Motor neuron (in vitro differentiated cells): ENCODE measurements around the gene DTHD1. TPM values are rescaled to one million over a fixed set of nuclear protein-coding genes. Genes with fewer than 3 reads are reported as not detected.

Experiments
- ATAC-seq, 8 experiments: fragments of 200-7000 bp; cut with Tn5 transposase; replicated peaks in 6 of 8; 2 replicates each; pipeline ENCODE4 v1.8.0; 2021; ENCODE audit warnings: mild to moderate bottlenecking in 8 of 8, moderate library complexity in 8 of 8
- H3K27ac ChIP-seq, 2 donors: fragments of 250-450 bp; sonication (Bioruptor Pico); 2 replicates each; pipeline ENCODE4 v1.9.0; 2021; ENCODE audit warnings: antibody characterized with exemption in 2 of 2, mild to moderate bottlenecking in 2 of 2, moderate library complexity in 1 of 2
- H3K4me1 ChIP-seq, 2 donors: fragments of 250-450 bp; sonication (Bioruptor Pico); replicated peaks in 1 of 2; 2 replicates each; pipeline ENCODE4 v1.6.1; 2021; ENCODE audit warnings: antibody characterized with exemption in 2 of 2, mild to moderate bottlenecking in 2 of 2, moderate library complexity in 1 of 2
- H3K4me3 ChIP-seq, 5 donors: fragments of 250-450 bp; sonication (Bioruptor Pico); 2 replicates each; pipeline ENCODE4 v1.9.0; 2021; ENCODE audit warnings: antibody characterized with exemption in 5 of 5, mild to moderate bottlenecking in 5 of 5, moderate library complexity in 4 of 5
- WGBS, 10 experiments: fragments of 450-650 bp; shearing (Covaris generic); methylation state at CpG; one replicate each; pipeline ENCODE4 v1.0.0; 2022; 5-methylcytosine and 5-hydroxymethylcytosine counted together
- in situ Hi-C, 9 experiments: fragments of 400-800 bp; cut with MboI; loops; one replicate each; pipeline ENCODE4 v1.15.0; 2021; ENCODE audit warnings: low sequenced_read_pairs in 9 of 9, low pct_unique_long_range_greater_than_20kb in 2 of 9; ENCODE audit not compliant: unreplicated experiment in 9 of 9
- total RNA-seq, 8 experiments: library from RNA; unstranded; fragments of 300-600 nt; gene quantifications; 2 replicates each; pipeline versions ENCODE4 v1.2.3 to v1.2.4, GENCODE V29; 2022

DTHD1 gene
- total RNA-seq, 8 experiments from 2014 or later: 0.27 to 9.8 (median 0.85) TPM; not detected in 5

DNA sequence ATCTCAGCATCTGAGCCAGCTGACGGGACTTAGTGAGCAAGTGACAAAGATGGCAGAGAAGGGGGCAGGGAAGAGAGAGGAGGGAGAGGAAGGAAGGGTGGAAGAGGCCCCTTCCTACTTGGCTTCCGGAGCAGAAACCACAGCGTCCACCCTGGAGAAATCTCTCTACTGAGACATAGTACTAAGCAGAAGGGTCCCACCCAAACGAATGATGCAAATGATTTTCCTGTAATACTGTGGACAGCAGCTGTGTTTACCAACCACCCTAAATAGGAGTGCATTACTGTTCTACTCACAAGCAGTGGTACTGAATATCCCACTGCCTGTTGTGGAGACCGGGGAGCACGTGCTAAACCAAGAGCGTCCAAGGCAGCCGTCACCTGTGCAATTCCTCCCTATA lies 29.4 kb downstream of the DTHD1 start:
- Histone ChIP-seq H3K4me3 (no peak overlapping the region), H3K4me1 (no peaks in the 10 kb centered on the region), H3K27ac (no peak overlapping the region)
- peak in 5 of 8 experiments; percentile 37 to 100 (median 81) for ATAC-seq
- in situ Hi-C loops: no loop called here
- WGBS, 10 experiments: 0 to 100% (median 55%) methylated on average over 1 to 7 of the region's 8 CpGs; no CpG with 5 or more reads in 4 of the 10 experiments

- in situ Hi-C loops: no loop called here
- ATAC-seq: no peak
- no peak overlapping the region for H3K27ac ChIP-seq
- WGBS, 10 experiments: 0 to 100% (median 63%) methylated on average over 1 to 3 of the region's 3 CpGs
- no peak overlapping the region for H3K4me3 ChIP-seq
- H3K4me1 ChIP-seq: no peaks in the 10 kb centered on the region
Observed at GRCh38 chr4:36312511-36312910, 31.1 kb downstream of the DTHD1 start.

DNA sequence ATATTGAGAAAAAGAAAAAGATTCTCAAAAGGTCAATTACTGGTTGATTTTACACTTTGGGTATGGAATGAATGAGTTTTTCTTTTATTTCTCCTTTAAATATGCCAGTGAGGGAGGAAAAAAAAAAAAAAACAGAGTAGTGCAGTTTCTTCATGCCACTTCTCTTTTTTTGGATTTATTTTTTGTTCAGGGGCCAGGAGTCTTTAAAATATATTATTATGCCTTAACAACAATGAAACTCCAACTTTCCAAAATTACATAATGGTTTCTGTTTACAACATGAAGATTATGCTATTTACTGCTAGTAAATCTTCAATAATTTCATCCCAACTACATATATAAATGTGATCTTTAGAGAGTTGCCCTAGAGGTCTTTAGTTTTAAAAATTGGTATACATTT lies 31.9 kb downstream of the DTHD1 start:
- Histone ChIP-seq H3K4me1 (no peaks in the 10 kb centered on the region), H3K4me3 (no peak overlapping the region), H3K27ac (no peak overlapping the region)
- in situ Hi-C loops: no loop called here
- no peak for ATAC-seq

GRCh38 chr4:36313703-36314102 lies 32.3 kb downstream of the DTHD1 start:
- 0 to 100% (median 75%) methylated on average over 1 of the region's 1 CpG; no CpG with 5 or more reads in 3 of the 10 experiments for WGBS, 10 experiments
- no peak for ATAC-seq
- H3K27ac ChIP-seq: no peak overlapping the region
- no peaks in the 10 kb centered on the region for H3K4me1 ChIP-seq
- no peak overlapping the region for H3K4me3 ChIP-seq
- in situ Hi-C loops: no loop called here

DNA sequence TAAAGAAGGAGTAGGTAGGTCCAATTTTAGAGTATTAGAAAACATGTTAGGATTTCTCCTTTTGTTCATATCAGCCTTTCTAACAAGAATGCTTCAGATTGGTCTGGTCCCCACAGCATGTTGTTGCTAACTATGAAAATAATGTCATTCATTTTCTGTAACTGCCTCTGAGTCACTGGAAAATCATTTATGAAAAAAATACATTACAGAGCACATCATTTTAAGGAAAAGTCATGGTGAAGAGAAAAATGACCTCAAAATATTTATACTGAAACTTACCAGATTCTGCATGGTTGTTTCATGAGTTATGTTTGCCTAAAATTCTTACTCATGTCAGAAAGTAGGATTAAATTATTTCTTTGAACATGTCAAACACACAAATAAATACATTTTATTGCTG lies 35.2 kb downstream of the DTHD1 start:
- ATAC-seq: no peak
- no peak overlapping the region for H3K27ac ChIP-seq
- no peak overlapping the region for H3K4me3 ChIP-seq
- in situ Hi-C loops: no loop called here
- H3K4me1 ChIP-seq: no peaks in the 10 kb centered on the region

DNA sequence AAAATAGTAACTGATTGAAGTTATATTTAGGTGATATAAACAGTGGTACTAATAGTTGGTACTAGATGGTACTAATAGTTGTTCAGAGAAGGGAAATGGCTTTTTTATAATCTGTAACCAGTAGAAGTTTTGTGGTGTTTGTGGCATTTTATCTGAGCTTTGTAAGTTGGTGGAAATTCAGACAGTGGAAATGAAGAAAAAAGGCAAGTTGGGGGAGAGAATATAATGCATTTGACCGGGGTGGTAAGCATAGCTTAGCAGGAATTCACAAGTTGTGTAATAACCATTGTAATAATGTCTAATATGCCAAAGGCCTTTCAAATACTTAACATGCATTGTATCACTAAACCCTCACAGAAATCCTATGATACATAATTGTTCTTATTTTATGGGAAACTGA lies 36.3 kb downstream of the DTHD1 start:
- no peak for ATAC-seq
- Histone ChIP-seq H3K4me1 (no peaks in the 10 kb centered on the region), H3K27ac (no peak overlapping the region), H3K4me3 (no peak overlapping the region)
- WGBS, 10 experiments: 0 to 100% (median 71%) methylated on average over 1 of the region's 1 CpG; no CpG with 5 or more reads in 2 of the 10 experiments
- in situ Hi-C loops: no loop called here

DNA sequence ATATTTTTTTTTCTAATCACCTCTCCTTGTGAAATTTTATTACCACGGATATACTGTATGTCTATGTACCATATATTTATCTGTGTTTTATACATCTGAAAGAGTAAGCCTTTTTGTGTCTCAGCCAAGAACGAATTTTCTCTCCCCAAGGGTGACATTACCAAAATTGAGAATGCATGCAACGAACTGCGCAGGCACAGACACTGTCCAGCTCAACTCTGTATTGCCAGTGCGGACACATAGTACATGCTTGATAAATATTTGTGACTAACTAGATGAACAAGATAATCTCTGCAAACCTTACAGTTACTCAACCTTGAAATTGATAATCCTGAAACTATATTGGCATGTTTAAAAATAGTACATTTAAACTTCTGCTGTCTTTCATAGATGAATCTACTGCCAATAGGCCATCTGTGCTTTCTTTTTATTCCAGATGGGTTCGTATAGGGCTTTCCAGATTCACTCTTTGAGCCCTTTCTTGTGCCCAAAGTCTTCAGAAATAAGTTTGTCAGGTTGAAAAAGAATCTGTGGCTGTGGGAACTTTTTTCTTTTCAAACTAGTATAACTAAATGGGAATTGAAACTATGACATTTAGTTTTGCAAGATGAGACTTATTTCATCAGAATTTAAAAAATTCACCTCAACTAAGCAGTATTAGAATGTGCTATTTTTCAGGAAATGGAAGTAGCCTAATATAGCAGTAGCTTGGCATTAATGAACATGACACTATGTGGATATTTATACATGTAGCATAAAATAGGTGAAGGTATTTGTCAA lies 38.9 kb downstream of the DTHD1 start:
- Histone ChIP-seq H3K4me3 (no peak overlapping the region), H3K4me1 (no peaks in the 10 kb centered on the region), H3K27ac (no peak overlapping the region)
- WGBS, 10 experiments: 17 to 83% (median 70%) methylated on average over 1 to 6 of the region's 6 CpGs
- no peak for ATAC-seq
- in situ Hi-C loops: no loop called here

GRCh38 chr4:36321176-36321575 lies 39.8 kb downstream of the DTHD1 start:
- H3K27ac ChIP-seq: no peak overlapping the region
- ATAC-seq: no peak
- no peaks in the 10 kb centered on the region for H3K4me1 ChIP-seq
- 10 to 100% (median 71%) methylated on average over 1 to 4 of the region's 4 CpGs; no CpG with 5 or more reads in 3 of the 10 experiments for WGBS, 10 experiments
- in situ Hi-C loops: no loop called here
- H3K4me3 ChIP-seq: no peak overlapping the region

DNA sequence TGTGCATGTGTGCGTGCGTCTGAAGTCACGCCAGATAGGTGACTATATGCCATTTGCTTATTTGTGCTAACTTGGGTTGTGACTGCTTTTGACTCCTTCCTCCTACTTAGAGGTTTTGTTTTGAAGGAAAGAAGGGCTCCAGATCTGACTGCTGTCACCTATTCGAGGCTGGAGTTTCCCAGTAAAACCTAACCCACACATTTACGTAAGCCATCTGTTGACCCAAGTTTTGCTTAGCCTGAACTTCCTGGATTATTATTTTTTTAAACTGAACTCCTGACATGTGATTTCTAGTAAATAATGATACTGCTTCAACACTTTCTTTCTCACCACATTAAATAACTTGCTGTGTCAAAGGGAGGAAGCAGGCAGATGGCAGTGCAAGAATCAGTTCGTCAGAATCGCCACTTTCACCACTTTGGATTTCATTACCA lies 41.5 kb downstream of the DTHD1 start:
- 17 to 96% (median 84%) methylated on average over 3 to 7 of the region's 7 CpGs; no CpG with 5 or more reads in 2 of the 10 experiments for WGBS, 10 experiments
- ATAC-seq: no peak
- in situ Hi-C loops: no loop called here
- H3K4me1 ChIP-seq: peaks cover 0 to 4% of the 10 kb centered on the region in 2 donors
- no peak overlapping the region for H3K27ac ChIP-seq
- H3K4me3 ChIP-seq: no peak overlapping the region

GRCh38 chr4:36323816-36324419 lies 42.5 kb downstream of the DTHD1 start:
- H3K27ac ChIP-seq: no peak overlapping the region
- ATAC-seq: no peak
- no peak overlapping the region for H3K4me3 ChIP-seq
- peaks cover 0 to 6% of the 10 kb centered on the region in 2 donors for H3K4me1 ChIP-seq
- 0 to 83% (median 51%) methylated on average over 1 to 2 of the region's 2 CpGs; no CpG with 5 or more reads in 1 of the 10 experiments for WGBS, 10 experiments
- in situ Hi-C loops: no loop called here

- H3K27ac ChIP-seq: no peak overlapping the region
- ATAC-seq: no peak
- no peak overlapping the region for H3K4me3 ChIP-seq
- 10 to 100% (median 88%) methylated on average over 2 to 4 of the region's 4 CpGs; no CpG with 5 or more reads in 2 of the 10 experiments for whole genome bisulfite sequencing, 10 experiments
- peaks cover 0 to 6% of the 10 kb centered on the region in 2 donors for H3K4me1 ChIP-seq
- in situ Hi-C loops: no loop called here
Observed at GRCh38 chr4:36324808-36325207, 43.4 kb downstream of the DTHD1 start.

DNA sequence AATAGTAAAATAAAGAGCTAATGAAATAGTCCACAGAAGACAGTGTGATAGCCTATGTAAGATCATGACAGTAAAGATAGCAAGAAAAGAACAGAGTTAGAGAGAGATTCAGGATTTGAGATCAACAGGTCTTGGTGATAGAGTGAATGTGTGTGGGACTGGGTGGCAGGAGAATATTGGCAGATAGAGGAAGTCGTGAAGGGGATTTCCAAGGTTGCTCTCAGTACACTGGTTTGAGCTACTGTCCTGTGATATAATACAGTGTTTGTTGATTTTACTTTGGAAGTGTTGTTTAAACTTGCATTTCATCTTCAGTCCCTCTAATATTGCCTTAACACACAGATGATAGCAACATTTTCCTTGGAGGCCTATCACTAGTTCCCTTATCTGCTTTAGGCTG lies 44.1 kb downstream of the DTHD1 start:
- H3K27ac ChIP-seq: no peak overlapping the region
- H3K4me1 ChIP-seq: peaks cover 0 to 6% of the 10 kb centered on the region in 2 donors
- ATAC-seq: no peak
- H3K4me3 ChIP-seq: no peak overlapping the region
- in situ Hi-C loops: no loop called here
- WGBS, 10 experiments: 0 to 100% (median 33%) methylated on average over 1 of the region's 1 CpG; no CpG with 5 or more reads in 3 of the 10 experiments

- H3K4me1 ChIP-seq: peaks cover 0 to 6% of the 10 kb centered on the region in 2 donors
- WGBS, 10 experiments: 17 to 100% (median 88%) methylated on average over 2 to 3 of the region's 3 CpGs; no CpG with 5 or more reads in 1 of the 10 experiments
- H3K4me3 ChIP-seq: no peak overlapping the region
- no peak for ATAC-seq
- in situ Hi-C loops: no loop called here
- no peak overlapping the region for H3K27ac ChIP-seq
Observed at GRCh38 chr4:36325926-36326325, 44.5 kb downstream of the DTHD1 start.
